Measurements from ENCODE around the gene TBCB.
"Not testable (repeated sequence)": the region's sequence is repeated elsewhere in the genome, so short reads cannot be mapped to it uniquely, and the experiment has no call there.

TBCB gene

DNA sequence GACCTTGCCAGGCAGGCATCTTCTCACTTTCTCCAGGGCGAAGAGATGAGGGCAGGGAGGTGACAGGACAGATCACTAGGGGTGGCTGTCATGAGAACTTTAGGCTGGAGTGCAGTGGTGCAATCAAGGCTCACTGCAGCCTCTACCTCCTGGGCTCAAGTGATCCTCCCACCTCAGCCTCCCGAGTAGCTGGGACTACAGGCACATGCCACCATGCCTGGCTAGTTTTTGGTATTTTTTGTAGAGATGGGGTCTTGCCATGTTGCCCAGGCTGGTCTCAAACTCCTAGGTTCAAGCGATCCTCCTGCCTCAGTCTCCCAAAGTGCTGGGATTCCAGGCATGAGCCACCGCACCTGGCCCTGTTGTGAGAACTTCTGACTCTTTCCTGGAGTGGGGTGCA is 19.6 kb downstream of the TBCB start:
- in situ Hi-C loops (cut with HindIII; ENCODE audit: low sequenced_read_pairs) = not testable (repeated sequence)

DNA sequence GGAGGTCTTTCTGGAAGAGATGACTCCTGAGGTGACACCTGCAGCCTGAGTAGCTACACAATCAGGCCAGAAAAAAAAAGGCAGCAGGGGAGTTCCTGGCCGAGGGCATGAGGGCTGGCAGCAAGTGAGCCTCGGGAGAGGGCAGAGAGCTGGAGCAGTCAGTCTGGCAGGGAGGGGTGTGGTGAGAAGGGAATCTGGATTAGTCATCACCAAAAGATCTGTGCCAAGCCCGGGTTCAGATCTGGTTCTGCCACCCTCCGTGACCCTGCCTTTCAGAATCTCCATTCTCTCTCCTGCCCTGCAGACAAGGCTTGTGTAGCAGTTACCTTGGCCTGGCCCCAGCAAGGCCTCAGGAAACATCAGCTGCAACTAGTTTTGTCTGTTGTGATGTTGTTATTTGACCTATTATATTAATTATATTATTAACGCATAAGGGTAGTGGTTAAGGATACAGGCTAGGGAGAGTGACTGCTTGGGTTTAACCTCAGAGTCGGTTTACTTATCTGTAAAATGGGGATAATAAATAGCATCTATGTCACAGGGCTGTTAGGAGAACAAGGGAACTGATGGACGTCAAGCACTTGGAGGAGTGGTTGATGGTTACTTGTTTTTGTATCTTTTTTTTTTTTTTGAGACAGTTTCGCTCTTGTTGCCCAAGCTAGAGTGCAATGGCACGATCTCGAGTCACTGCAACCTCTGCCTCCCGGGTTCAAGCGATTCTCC is 21.9 kb downstream of the TBCB start:
- in situ Hi-C loops (cut with HindIII; ENCODE audit: low sequenced_read_pairs) = no loop called here

DNA sequence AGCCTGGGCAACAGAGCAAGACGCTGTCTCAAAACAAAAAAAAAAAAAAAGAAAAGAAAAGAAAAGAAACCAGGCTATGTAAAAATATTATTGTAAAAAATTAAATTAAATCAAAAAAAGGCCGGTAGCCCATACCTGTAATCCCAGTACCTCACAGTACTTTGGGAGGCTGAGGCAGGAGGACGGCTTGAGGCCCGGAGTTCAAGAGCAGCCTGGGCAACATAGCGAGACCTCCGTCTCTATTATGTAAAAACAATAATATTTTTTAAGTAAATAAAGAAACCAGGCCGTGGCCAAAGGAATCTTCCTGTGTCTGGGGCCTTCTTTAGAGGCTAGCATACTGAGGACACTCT is 23.8 kb downstream of the TBCB start:
- in situ Hi-C loops (cut with HindIII; ENCODE audit: low sequenced_read_pairs) = no loop called here

DNA sequence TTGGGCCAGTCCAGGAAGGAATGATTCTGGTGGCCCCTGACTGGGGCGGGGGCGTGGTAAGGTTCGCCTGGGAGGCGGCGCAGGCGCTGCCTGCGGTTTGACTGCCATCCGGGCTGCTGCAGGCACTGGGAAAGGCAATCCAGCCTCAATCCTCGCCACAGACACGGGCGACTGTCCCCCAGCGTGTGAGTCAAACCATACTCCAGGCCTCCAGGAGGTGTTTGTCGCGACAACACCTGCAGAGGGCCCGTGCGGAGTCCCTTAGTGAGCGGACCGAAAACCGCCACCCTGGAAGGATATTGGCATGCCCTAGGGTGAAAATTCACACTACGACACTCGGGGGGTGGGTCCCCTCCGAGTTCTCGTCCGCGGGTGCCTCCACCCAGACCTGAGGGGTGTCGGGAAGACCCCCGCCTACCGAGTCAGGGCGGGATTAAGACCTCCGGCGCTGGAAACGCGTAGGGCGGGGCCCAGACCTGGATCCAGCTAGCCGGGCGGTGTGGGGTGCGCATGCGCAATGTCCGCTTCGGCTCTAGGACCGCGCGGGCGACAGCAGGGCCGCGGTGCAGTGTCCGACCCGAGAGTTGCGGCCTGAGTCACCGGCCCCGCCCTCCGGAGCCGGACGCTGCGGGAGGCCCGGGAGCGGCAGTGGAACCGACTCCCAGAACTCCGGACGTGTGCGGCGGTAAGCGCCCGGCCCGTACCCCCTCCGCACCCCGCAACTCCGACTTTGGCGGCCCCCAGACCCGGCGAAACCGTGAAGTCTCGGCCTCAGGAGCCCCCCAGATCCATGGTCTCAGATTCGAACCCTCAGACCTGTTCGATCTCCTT is 24.4 kb downstream of the TBCB start, which contains the start of gene CAPNS1:
Gene CAPNS1, plus strand, starts transcription at position 594 of the 831 bp plus-strand sequence. CDS start 946 bp downstream, outside the sequence.
- in situ Hi-C loops (cut with HindIII; ENCODE audit: low sequenced_read_pairs) = no loop called here

DNA sequence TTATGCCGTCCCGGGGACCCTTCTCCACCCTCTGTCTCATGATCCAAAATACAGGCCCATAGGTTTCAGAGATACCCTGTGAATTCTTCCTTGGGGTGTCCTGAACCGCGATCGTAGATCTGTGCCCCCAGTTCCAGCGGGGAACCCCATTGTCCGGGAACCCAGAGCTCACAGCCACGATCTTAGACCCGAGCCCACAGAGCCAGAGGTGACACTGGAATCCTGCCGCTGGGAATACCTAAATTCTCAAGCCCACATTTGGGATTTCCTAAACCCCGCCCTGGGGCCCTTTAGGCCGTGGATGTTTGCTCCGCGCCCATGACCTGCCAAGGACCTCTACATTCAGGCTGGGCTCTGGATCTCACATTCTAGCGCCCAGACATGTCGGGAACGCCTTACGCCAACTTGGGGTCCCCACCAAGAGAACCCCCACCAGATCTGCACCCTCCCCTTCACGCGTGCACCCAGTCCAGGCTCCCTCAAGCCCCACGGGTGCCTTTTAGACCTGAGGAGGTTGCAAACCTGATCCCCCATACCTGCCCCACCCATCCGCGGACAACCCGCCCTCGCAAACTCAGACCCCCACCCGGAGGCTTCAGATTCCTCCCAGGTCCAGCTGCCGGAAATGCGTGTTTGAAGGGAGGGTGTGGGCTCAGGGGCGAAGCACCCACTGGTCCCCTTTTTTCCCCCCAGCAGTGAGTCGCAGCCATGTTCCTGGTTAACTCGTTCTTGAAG is 25.2 kb downstream of the TBCB start:
- in situ Hi-C loops (cut with HindIII; ENCODE audit: low sequenced_read_pairs) = no loop called here

DNA sequence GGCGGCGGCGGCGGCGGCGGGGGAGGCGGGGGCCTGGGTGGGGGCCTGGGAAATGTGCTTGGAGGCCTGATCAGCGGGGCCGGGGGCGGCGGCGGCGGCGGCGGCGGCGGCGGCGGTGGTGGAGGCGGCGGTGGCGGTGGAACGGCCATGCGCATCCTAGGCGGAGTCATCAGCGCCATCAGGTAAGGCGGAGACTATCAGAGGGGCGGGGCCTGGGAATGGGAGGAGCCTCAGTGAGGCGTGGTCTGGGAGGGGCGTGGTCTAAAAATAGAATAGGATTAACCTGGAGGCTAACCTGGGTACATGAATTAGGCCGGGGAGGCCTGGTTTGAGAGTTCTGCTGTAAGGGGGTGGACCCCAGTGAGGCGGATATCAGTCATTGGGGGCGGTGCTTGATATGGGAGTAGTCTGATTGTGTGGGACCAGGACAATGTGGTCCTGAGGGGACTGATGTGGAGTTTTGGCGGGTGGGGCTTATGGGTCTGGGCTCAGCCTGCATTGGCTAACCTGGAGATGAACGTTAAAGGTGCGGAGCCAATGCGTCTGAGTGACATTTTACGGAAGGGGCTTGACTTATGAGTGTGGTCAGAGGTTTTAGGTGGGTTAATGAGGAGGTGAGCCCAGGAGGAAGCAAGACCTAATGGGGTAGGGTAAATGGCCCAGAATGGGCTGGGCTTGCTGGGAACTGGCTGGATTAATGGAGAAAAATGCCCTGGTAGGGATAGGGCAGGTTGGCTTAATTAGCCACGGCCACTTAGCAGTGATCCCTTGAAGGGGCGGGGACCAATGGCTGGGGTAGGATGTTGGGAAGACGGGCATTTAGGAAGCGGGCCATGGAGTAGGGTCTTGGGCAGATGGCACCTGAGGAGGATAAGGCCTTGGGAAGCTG is 26.0 kb downstream of the TBCB start:
- in situ Hi-C loops (cut with HindIII; ENCODE audit: low sequenced_read_pairs) = no loop called here

DNA sequence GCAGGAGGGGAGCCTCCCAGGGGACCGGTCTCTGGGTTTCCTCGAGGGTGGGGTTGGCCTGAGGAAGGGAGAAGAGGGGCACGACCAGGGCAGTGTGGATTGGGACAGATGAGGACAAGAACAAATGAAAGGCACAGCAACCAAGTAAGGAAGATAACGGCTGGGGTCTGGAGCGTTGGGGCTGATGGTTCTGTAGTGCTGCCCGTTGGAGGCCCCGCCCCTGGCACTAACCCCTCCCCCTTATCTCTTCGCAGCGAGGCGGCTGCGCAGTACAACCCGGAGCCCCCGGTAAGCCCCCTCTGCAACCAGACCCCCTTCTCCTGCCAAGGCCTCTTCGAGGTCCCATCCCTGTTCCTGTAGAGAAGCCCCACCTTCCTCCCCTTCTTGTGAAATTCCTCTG is 26.8 kb downstream of the TBCB start:
- in situ Hi-C loops (cut with HindIII; ENCODE audit: low sequenced_read_pairs) = no loop called here

DNA sequence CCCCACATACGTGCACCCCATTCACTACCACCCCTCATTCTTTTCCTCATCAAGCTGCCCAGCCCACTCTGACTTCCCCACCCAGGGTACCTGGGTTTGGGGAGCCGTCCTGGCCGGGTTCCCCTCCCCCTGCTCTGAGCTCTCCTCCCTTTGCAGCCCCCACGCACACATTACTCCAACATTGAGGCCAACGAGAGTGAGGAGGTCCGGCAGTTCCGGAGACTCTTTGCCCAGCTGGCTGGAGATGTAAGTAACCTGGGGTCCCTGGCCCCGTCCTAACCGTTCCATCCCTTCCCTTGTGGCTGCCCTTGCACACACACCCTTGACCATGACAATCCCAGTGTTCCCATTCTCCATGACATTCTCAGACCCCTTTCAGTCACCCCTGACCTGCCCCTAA is 27.2 kb downstream of the TBCB start:
- in situ Hi-C loops (cut with HindIII; ENCODE audit: low sequenced_read_pairs) = no loop called here

DNA sequence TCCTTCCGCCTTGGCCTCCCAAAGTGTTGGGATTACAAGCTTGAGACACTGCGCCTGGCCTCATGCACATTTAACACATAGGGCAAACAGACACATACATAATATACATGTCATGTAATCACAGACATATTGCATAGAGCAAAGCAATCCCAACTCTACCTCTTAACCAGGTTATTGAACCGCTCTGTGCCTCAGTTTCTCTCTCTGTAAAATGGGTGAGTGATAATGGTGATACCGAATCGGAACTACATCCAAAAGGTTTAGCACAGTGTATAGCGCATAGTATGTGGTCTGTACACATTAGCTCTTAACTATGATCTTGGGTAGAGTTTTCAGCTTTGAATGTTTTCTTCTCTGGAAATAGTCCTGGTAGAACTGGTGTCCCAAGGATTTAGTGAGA is 29.4 kb downstream of the TBCB start:
- in situ Hi-C loops (cut with HindIII; ENCODE audit: low sequenced_read_pairs) = no loop called here

DNA sequence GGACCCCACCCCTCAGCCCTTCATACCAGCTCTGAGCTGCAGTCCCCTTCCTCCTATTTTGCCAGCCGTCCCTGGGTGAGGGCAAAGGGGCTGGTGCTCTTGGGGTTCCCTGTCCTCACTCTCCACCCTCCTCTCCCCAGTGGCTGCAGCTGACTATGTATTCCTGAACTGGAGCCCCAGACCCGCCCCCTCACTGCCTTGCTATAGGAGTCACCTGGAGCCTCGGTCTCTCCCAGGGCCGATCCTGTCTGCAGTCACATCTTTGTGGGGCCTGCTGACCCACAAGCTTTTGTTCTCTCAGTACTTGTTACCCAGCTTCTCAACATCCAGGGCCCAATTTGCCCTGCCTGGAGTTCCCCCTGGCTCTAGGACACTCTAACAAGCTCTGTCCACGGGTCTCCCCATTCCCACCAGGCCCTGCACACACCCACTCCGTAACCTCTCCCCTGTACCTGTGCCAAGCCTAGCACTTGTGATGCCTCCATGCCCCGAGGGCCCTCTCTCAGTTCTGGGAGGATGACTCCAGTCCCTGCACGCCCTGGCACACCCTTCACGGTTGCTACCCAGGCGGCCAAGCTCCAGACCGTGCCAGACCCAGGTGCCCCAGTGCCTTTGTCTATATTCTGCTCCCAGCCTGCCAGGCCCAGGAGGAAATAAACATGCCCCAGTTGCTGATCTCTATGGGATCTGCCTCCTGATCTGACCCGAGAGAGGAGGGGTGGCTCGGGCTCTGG is 34.6 kb downstream of the TBCB start:
- in situ Hi-C loops (cut with HindIII; ENCODE audit: low sequenced_read_pairs) = no loop called here

DNA sequence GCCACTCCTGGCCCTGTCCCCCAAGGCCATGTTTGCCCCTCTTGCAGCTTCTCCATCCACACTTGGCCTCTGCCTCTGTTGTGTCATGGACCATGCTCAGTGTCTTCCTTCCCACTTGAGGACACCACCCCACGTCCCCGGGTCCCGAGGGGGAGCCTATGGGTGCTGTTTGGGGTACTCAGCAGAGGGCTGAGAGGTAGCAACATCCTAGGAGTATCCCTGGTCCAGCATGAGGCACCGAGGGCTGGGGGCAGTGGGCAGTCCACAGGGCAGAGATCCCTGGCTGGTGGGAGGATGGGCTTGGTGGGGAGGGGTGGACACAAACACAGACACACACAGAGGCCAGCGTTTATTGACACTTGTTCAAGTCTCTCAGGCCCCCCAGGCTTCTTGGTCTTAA is 35.3 kb downstream of the TBCB start:
- in situ Hi-C loops (cut with HindIII; ENCODE audit: low sequenced_read_pairs) = no loop called here

DNA sequence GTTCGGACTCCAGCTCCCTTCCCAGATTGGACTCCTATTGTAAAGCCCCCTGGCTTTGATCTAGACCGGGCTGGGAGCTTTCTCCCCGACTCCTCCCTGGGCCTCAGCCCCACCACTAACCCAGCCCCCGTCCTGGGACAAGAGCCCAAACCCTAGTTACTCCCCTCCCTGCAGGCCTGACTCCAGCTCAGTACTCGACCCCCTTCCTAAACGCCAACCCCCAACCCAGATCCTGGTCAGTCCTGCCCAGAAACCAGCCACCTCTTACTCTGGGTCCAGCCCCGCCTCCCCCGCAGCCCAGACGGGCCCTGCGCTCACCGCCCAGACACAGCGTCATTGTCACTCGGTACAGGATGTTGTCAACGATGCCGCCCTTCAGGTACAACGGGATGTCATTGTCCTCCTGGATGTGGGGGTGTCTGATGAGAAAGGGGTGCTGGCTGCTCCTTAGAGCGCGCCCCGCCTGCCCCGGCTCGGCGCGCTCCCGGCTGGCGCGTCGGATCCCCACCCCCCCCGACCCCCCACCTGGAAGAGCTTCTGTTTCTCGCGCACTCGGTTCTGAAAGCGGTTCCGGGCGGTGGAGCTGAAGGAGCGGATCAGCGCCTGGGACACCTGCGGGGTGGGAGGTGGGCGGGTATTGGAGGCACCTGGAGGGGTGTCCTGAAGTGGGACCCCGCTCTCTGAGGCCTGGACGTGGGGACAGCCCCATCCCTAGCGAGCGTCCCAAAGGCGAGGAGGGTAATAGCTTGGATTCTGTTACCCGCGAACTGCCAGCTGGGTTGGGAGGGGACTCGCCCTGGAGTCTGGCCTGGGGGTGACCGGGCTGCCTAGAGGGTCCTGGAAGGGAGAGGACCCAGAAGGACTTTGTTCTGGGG is 36.1 kb downstream of the TBCB start:
- in situ Hi-C loops (cut with HindIII; ENCODE audit: low sequenced_read_pairs) = no loop called here

DNA sequence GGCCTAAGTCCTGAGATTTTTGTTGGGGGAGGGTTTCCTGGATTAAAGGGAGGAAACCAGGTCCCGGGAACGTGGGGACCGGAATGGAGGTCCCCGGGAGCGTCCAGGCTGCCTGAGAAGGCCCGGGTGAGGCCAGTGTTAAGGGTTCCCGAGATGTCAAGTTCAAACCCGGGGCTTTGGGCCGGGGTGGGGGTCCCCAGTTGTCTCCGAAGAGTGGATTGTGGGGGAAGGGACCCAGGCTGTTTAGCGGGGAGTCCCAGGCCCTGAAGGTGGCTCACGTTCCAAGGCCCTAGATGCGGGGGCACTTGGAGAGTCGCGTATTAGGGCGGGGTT is 36.7 kb downstream of the TBCB start:
- in situ Hi-C loops (cut with HindIII; ENCODE audit: low sequenced_read_pairs) = no loop called here

DNA sequence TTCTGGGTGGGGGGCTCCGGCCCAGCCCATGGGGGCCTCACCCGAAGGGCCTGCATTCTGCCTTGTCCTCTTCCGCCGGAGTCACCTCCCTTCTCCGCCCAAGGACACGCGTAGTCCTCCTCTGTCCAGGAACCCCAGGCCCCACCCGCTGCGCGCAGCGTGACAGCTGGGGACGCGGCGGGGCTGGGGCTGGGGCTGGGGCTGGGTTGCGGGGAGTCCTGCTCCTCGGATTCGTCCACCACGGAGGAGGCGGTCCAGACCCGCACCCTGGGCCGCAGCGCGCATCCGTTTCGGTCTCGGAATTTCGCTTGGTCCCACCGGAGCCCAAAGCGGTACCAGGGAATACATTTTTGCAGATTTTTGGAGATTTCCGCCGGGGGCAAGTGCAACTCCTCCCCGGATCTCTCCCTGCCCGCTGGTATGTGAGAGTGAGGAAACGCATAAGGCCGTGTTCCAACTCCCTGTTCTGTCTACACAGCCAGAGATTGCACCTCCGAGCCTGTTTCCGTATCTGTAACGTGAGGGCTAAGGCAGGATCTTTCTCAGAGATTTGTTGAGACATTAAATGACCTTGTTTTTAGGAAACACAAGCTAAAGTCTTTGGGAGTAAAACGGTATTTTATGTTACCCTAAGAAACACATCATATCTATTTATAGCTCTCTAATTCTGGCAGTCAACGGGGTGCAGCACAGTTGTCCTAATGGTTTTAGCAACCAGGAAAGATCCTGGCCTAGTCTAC is 37.3 kb downstream of the TBCB start, which contains the start of gene COX7A1:
Gene COX7A1, minus strand, starts transcription at position 96 of the 740 bp plus-strand sequence. Its CDS starts 40 bp downstream, at position 56.
- in situ Hi-C loops (cut with HindIII; ENCODE audit: low sequenced_read_pairs) = no loop called here

DNA sequence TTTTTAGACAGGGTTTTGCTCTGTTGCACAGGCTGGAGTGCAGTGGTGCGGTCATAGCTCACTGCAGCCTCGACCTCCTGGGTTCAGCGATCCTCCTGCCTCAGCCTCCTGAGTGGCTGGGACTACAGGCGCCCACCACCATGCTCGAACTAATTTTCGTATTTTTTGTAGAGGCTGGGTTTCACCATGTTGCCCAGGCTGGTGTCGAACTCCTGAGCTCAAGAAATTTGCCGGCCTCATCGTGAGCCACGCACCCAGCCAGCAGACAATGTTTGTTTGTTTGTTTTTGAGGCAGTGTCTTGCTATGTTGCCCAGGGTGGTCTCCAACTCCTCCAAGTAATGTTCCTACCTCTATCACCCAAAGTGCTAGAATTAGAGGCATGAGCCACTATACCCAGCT is 37.9 kb downstream of the TBCB start:
- in situ Hi-C loops (cut with HindIII; ENCODE audit: low sequenced_read_pairs) = no loop called here

DNA sequence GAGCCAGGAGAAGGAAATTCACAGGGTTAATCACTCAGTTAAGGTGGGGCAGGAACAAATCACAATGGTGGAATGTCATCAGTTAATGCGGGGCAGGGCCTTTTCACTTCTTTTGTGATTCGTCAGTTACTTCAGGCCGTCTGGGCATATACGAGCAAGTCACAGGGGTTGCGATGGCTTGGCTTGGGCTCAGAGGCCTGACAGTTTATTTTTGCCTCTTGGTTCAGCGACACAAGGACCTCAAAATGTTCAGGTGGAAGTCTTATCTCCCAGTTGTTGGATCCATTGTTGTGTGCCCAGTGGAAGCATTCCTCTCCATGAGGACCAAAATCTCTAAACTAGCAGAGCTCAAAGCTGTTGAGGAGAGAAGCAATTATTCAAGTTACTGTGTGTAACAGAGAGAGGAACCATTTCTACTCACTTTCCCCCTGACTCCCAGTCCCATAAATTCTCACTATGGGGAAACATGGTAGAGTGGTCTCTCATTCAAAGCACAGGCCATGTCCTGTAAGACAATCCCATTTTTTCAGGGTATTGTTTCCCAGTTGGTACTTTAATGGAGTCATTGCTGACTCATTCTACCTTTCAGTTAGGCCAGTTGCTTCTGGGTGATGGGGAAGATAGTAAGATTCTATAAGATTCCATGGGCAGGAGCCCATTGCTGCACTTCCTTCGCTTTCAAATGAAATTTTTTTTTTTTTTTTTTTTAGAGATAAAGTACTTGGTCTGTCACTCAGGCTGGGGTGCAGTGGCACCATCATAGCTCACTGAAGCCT is 45.7 kb downstream of the TBCB start:
- in situ Hi-C loops (cut with HindIII; ENCODE audit: low sequenced_read_pairs) = no loop called here

DNA sequence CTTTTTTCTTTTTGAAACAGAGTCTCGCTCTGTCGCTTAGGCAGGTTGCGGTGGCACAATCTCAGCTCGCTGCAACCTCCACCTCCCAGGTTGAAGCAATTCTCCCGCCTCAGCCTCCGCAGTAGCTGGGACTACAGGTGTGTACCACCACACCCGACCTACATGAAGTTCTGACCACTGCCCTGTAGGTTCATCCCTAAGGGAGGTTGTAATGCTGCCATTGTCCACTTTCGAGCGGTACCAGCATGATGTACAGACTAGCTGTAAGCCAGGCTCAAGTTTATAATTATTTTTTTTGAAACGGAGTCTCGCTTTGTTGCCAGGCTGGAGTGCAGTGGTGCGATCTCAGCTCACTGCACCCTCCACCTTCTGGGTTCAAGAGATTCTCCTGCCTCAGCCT is 48.5 kb downstream of the TBCB start:
- in situ Hi-C loops (cut with HindIII; ENCODE audit: low sequenced_read_pairs) = no loop called here

Measured in DLD1 (cell line).